GM23338 (cell line): ENCODE results near the gene TEX44. TPM values are rescaled to one million over a fixed set of nuclear protein-coding genes. Genes with fewer than 3 reads are reported as not detected.

Source experiments
- ATAC-seq: fragments of 200-7000 bp; cut with Tn5 transposase; 3 replicates; pipeline ENCODE4 v1.9.1; 2020
- DNase-seq: peaks from one replicate; pipeline ENCODE4 v3.0.0-alpha.2; 2015; ENCODE audit warnings: low spot score
- H2AFZ ChIP-seq: fragments of 200-600 bp; sonication (generic); 2 replicates; pipeline ENCODE4 v1.8.0; 2016; ENCODE audit warnings: antibody characterized with exemption, mild to moderate bottlenecking, moderate library complexity
- H3F3A ChIP-seq: fragments of 200-600 bp; sonication (generic); replicated peaks from 2 replicates; pipeline ENCODE4 v1.8.0; 2017; ENCODE audit warnings: antibody characterized with exemption, mixed run types, low read depth
- H3K27ac ChIP-seq: fragments of 200-600 bp; sonication (generic); 2 replicates; pipeline ENCODE4 v1.6.1; 2016; ENCODE audit warnings: low read depth
- H3K27me3 ChIP-seq: fragments of 200-600 bp; sonication (generic); 2 replicates; pipeline ENCODE4 v1.8.0; 2016; ENCODE audit warnings: mild to moderate bottlenecking, mixed run types, moderate library complexity; ENCODE audit not compliant: insufficient read depth
- H3K36me3 ChIP-seq: fragments of 200-600 bp; sonication (generic); 2 replicates; pipeline ENCODE4 v1.8.0; 2016; ENCODE audit warnings: mild to moderate bottlenecking; ENCODE audit not compliant: insufficient read depth
- H3K4me1 ChIP-seq: fragments of 200-600 bp; sonication (generic); 2 replicates; pipeline ENCODE4 v1.8.0; 2016; ENCODE audit warnings: mild to moderate bottlenecking, moderate library complexity; ENCODE audit not compliant: insufficient read depth
- H3K4me2 ChIP-seq: fragments of 200-600 bp; sonication (generic); 2 replicates; pipeline ENCODE4 v1.7.1; 2017; ENCODE audit warnings: mixed run types
- H3K4me3 ChIP-seq: fragments of 200-600 bp; sonication (generic); 2 replicates; pipeline ENCODE4 v1.6.1; 2016; ENCODE audit warnings: mixed run types
- H3K79me2 ChIP-seq: fragments of 200-600 bp; sonication (generic); replicated peaks from 2 replicates; pipeline ENCODE4 v1.8.0; 2017; ENCODE audit warnings: mild to moderate bottlenecking; ENCODE audit not compliant: insufficient read depth
- H3K9me2 ChIP-seq: fragments of 200-600 bp; sonication (generic); 2 replicates; pipeline ENCODE4 v1.8.0; 2017; ENCODE audit not compliant: insufficient read depth
- H4K20me1 ChIP-seq: fragments of 200-600 bp; sonication (generic); replicated peaks from 2 replicates; pipeline ENCODE4 v1.8.0; 2017; ENCODE audit warnings: mild to moderate bottlenecking; ENCODE audit not compliant: insufficient read depth
- H3K27ac Mint-ChIP-seq: 2 replicates; pipeline ENCODE4 v1.8.0; 2020; ENCODE audit warnings: inconsistent platforms, mild to moderate bottlenecking, moderate library complexity, mixed read lengths
- H3K27me3 Mint-ChIP-seq: 3 replicates; pipeline ENCODE4 v1.8.0; 2022; ENCODE audit warnings: low read depth, mild to moderate bottlenecking, moderate library complexity, mixed read lengths, inconsistent platforms; ENCODE audit not compliant: insufficient read depth, poor library complexity
- H3K36me3 Mint-ChIP-seq: 3 replicates; pipeline ENCODE4 v1.8.0; 2021; ENCODE audit warnings: low read depth, mild to moderate bottlenecking, inconsistent platforms, moderate library complexity, mixed read lengths
- H3K4me1 Mint-ChIP-seq: 3 replicates; pipeline ENCODE4 v1.8.0; 2020; ENCODE audit warnings: mild to moderate bottlenecking, inconsistent platforms, mixed read lengths
- H3K4me3 Mint-ChIP-seq: 3 replicates; pipeline ENCODE4 v1.8.0; 2021; ENCODE audit warnings: moderate library complexity, mild to moderate bottlenecking, inconsistent platforms, mixed read lengths
- H3K9me3 Mint-ChIP-seq: 3 replicates; pipeline ENCODE4 v1.8.0; 2020; ENCODE audit warnings: moderate library complexity, mild to moderate bottlenecking, inconsistent platforms, mixed read lengths
- CREB1 ChIP-seq: fragments of 250-450 bp; sonication (Bioruptor Pico); IDR thresholded peaks from 2 replicates; pipeline ENCODE4 v1.5.0; 2020; ENCODE audit warnings: low read depth, mild to moderate bottlenecking, moderate library complexity
- ETS1 ChIP-seq: IDR thresholded peaks from 2 replicates; pipeline ENCODE4 v1.6.1; 2016; ENCODE audit warnings: antibody characterized with exemption
- EZH2 ChIP-seq: fragments of 200-600 bp; sonication (generic); IDR thresholded peaks from one replicate; pipeline ENCODE4 v1.8.0; 2017; ENCODE audit warnings: antibody characterized with exemption, mild to moderate bottlenecking, low read depth; ENCODE audit not compliant: unreplicated experiment
- EZH2phosphoT487 ChIP-seq: fragments of 200-600 bp; sonication (generic); IDR thresholded peaks from one replicate; pipeline ENCODE4 v1.8.1; 2018; ENCODE audit warnings: antibody characterized with exemption; ENCODE audit not compliant: unreplicated experiment
- JUNB ChIP-seq: IDR thresholded peaks from one replicate; pipeline ENCODE4 v1.6.1; 2016; ENCODE audit warnings: antibody characterized with exemption; ENCODE audit not compliant: unreplicated experiment
- POLR2AphosphoS5 ChIP-seq: IDR thresholded peaks from 2 replicates; pipeline ENCODE4 v1.6.1; 2016; ENCODE audit warnings: antibody characterized with exemption, low read depth
- REST ChIP-seq: IDR thresholded peaks from one replicate; pipeline ENCODE4 v1.6.1; 2018; ENCODE audit warnings: antibody characterized with exemption; ENCODE audit not compliant: unreplicated experiment
- STAT1 ChIP-seq: IDR thresholded peaks from one replicate; pipeline ENCODE4 v1.6.1; 2016; ENCODE audit warnings: antibody characterized with exemption; ENCODE audit not compliant: unreplicated experiment
- ZNF114 ChIP-seq: fragments of 250-450 bp; sonication (Bioruptor Pico); IDR thresholded peaks from 2 replicates; pipeline ENCODE4 v1.5.0; 2020; ENCODE audit warnings: mild to moderate bottlenecking, moderate library complexity
- ZNF331 ChIP-seq: fragments of 250-450 bp; sonication (Bioruptor Pico); IDR thresholded peaks from 2 replicates; pipeline ENCODE4 v1.5.0; 2020; ENCODE audit warnings: low read depth, mild to moderate bottlenecking, moderate library complexity
- polyA plus RNA-seq: library from polyadenylated mRNA; unstranded; fragments of >200 nt; fragmentation: Nextera tagmentation; extraction: Ambion mirVana; gene quantifications from 2 replicates; pipeline ENCODE4 v1.2.1, GENCODE V29; 2016
- total RNA-seq: library from RNA; depleted of rRNA; stranded (reverse); fragments of >200 nt; shearing (Covaris generic); gene quantifications from 2 replicates; pipeline ENCODE4 v1.2.3, GENCODE V29; 2014
- TF ChIP-seq, protein P1 (sequence below), 2 experiments: fragments of 200-600 bp in 1 of 2; sonication (generic) in 1 of 2; conservative IDR thresholded peaks; 2 replicates each; pipeline versions ENCODE4 v1.5.1 to v1.6.1; 2016 to 2017; ENCODE audit warnings: antibody characterized with exemption in 2 of 2, low read depth in 2 of 2, mild to moderate bottlenecking in 2 of 2, moderate library complexity in 1 of 2

TEX44 gene
- total and polyA plus RNA-seq, 2 experiments from 2014 or later, result not detected

DNA sequence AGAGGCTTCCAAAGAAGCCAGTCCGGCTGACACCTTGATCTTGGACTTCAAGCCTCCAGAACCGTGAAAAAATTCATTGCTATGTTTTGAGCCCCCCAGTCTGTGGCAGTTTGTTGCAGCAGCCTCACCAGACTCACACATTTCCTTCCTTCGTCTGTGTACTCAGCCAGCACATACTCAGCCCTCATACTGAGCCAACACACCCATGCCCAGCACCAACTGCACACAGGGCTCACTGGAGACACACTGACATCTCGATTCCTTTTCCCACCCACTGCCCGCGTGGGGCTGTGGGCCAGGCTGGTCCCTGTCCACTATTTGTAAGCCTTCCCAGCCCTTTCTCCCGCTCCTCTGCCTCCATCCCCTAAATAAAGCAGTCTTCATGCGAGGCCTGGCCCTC, 38.3 kb upstream of the TEX44 start (continued):
- TF ChIP-seq ZNF114 (CRISPR knock-in tag) (no peak), REST (no peak), EZH2phosphoT487 (no peak), JUNB (no peak), EZH2 (no peak), CREB1 (CRISPR knock-in tag) (no peak), ZNF331 (CRISPR knock-in tag) (no peak)

- peaks cover 30% of the 10 kb centered on the region for H3K9me3 Mint-ChIP-seq
- Histone ChIP-seq H3K9me2 (no peaks in the 10 kb centered on the region), H3K4me2 (no peak overlapping the region), H2AFZ (no peak overlapping the region), H4K20me1 (no peaks in the 10 kb centered on the region), H3K79me2 (no peaks in the 10 kb centered on the region), H3K4me3 (no peak overlapping the region), H3K27me3 (no peaks in the 10 kb centered on the region), H3K27ac (no peak overlapping the region), H3F3A (no peaks in the 10 kb centered on the region), H3K4me1 (no peaks in the 10 kb centered on the region), H3K36me3 (no peaks in the 10 kb centered on the region)
- no peak overlapping the region for H3K27ac Mint-ChIP-seq
- peaks cover 13% of the 10 kb centered on the region for H3K36me3 Mint-ChIP-seq
- H3K4me3 Mint-ChIP-seq, result no peak overlapping the region
- no peak for ATAC-seq
- no peak for DNase-seq
- no peaks in the 10 kb centered on the region for H3K27me3 Mint-ChIP-seq
- H3K4me1 Mint-ChIP-seq, result no peaks in the 10 kb centered on the region
- TF ChIP-seq STAT1 (no peak), JUNB (no peak), POLR2AphosphoS5 (no peak), ZNF331 (CRISPR knock-in tag) (no peak), REST (no peak), ETS1 (no peak)
- TF ChIP-seq, protein P1, sequence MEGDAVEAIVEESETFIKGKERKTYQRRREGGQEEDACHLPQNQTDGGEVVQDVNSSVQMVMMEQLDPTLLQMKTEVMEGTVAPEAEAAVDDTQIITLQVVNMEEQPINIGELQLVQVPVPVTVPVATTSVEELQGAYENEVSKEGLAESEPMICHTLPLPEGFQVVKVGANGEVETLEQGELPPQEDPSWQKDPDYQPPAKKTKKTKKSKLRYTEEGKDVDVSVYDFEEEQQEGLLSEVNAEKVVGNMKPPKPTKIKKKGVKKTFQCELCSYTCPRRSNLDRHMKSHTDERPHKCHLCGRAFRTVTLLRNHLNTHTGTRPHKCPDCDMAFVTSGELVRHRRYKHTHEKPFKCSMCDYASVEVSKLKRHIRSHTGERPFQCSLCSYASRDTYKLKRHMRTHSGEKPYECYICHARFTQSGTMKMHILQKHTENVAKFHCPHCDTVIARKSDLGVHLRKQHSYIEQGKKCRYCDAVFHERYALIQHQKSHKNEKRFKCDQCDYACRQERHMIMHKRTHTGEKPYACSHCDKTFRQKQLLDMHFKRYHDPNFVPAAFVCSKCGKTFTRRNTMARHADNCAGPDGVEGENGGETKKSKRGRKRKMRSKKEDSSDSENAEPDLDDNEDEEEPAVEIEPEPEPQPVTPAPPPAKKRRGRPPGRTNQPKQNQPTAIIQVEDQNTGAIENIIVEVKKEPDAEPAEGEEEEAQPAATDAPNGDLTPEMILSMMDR (conservative IDR thresholded peaks at IDR 0.05; ENCODE audit: low read depth in 2 of 2), result no peak
Measured at GRCh38 chr2:231554748-231555545, 37.7 kb upstream of the TEX44 start.
